HepG2 (cell line): Measurements from ENCODE around the gene FBXO24. TPM values are rescaled to one million over a fixed set of nuclear protein-coding genes. Genes with fewer than 3 reads are reported as not detected.

Experiments used
- AHR ChIP-seq: IDR thresholded peaks from 2 replicates; pipeline ENCODE4 v1.6.1; 2018; ENCODE audit warnings: missing genetic modification reagents, missing compliant biosample characterization
- NFRKB ChIP-seq: fragments of 450-650 bp; IDR thresholded peaks from 2 replicates; pipeline ENCODE4 v1.6.1; 2017
- PRDM4 ChIP-seq: sonication (generic); formaldehyde crosslinking; IDR thresholded peaks from 2 replicates; pipeline ENCODE4 v1.9.0; 2021; ENCODE audit warnings: missing genetic modification reagents, borderline replicate concordance
- RFXAP ChIP-seq: sonication (generic); formaldehyde crosslinking; IDR thresholded peaks from 2 replicates; pipeline ENCODE4 v1.4.0; 2020; ENCODE audit warnings: missing genetic modification reagents, borderline replicate concordance
- ZBTB10 ChIP-seq: sonication (generic); formaldehyde crosslinking; IDR thresholded peaks from 2 replicates; pipeline ENCODE4 v1.4.0; 2020; ENCODE audit warnings: missing genetic modification reagents, borderline replicate concordance
- ZC3H13 ChIP-seq: sonication (generic); formaldehyde crosslinking; IDR thresholded peaks from 2 replicates; pipeline ENCODE4 v1.8.1; 2023; ENCODE audit warnings: mild to moderate bottlenecking, missing genetic modification reagents, moderate library complexity
- ZFY ChIP-seq: sonication (generic); formaldehyde crosslinking; IDR thresholded peaks from 2 replicates; pipeline ENCODE4 v1.4.0; 2020; ENCODE audit warnings: missing genetic modification reagents
- ZFYVE20 ChIP-seq: sonication (generic); formaldehyde crosslinking; IDR thresholded peaks from 2 replicates; pipeline ENCODE4 v1.8.0; 2023; ENCODE audit warnings: low read depth, mild to moderate bottlenecking, moderate library complexity, missing genetic modification reagents, borderline replicate concordance
- ZNF580 ChIP-seq: IDR thresholded peaks from 2 replicates; pipeline ENCODE4 v1.6.1; 2016; ENCODE audit warnings: low read depth, borderline replicate concordance
- ZNF646 ChIP-seq: sonication (generic); formaldehyde crosslinking; IDR thresholded peaks from 2 replicates; pipeline ENCODE4 v1.9.0; 2021; ENCODE audit warnings: mild to moderate bottlenecking, missing genetic modification reagents
- ZNF652 ChIP-seq: IDR thresholded peaks from 2 replicates; pipeline ENCODE4 v1.6.1; 2016; ENCODE audit warnings: low read depth, borderline replicate concordance
- ZNF670 ChIP-seq: sonication (generic); formaldehyde crosslinking; IDR thresholded peaks from 2 replicates; pipeline ENCODE4 v1.8.0; 2022; ENCODE audit warnings: mild to moderate bottlenecking, missing genetic modification reagents, borderline replicate concordance
- ZNF704 ChIP-seq: sonication (generic); formaldehyde crosslinking; IDR thresholded peaks from 2 replicates; pipeline ENCODE4 v1.8.1; 2023; ENCODE audit warnings: mild to moderate bottlenecking, inconsistent platforms, moderate library complexity, missing genetic modification reagents, borderline replicate concordance
- ZNF709 ChIP-seq: sonication (generic); formaldehyde crosslinking; IDR thresholded peaks from 2 replicates; pipeline ENCODE4 v1.5.0; 2020; ENCODE audit warnings: mild to moderate bottlenecking, missing genetic modification reagents
- ZSCAN31 ChIP-seq: sonication (generic); formaldehyde crosslinking; IDR thresholded peaks from 2 replicates; pipeline ENCODE4 v1.5.0; 2020; ENCODE audit warnings: low read depth, mild to moderate bottlenecking, missing genetic modification reagents
- polyA plus RNA-seq, 8 experiments: library from polyadenylated mRNA; depleted of rRNA in 3 of 8; stranded (reverse) in 7 of 8; unstranded in 1 of 8; fragments of >200 nt; fragmentation: Illumina TruSeq in 4 of 8; extraction: Trizol in 4 of 8; gene quantifications; 2 replicates each; pipeline versions ENCODE4 v1.2.1 to v1.2.3, GENCODE V29; 2011 to 2016; ENCODE audit warnings: low read depth in 4 of 8, missing spikeins in 1 of 8, mixed read lengths in 1 of 8; ENCODE audit not compliant: insufficient read depth in 1 of 8
- total RNA-seq, 5 experiments: library from RNA; depleted of rRNA; stranded (reverse); fragments of >200 nt; fragmentation: Illumina TruSeq; extraction: Trizol; gene quantifications; 2 replicates each; pipeline ENCODE4 v1.2.3, GENCODE V29; 2016; ENCODE audit warnings: low read depth in 1 of 5

Gene FBXO24
- total and polyA plus RNA-seq, 2 of the 13 experiments (the other 11 are each of a cell fraction or from before 2014, with no cell fraction given), result 0.20 to 0.55 TPM

- no peak for TF ChIP-seq PRDM4 (CRISPR knock-in tag)
- peak; percentile 55; the same call in 1 of the 2 replicates for TF ChIP-seq ZFYVE20
- TF ChIP-seq ZSCAN31, result no peak; the same call in 1 of the 2 replicates
- peak; percentile 68; the same call in 1 of the 2 replicates for TF ChIP-seq RFXAP
- peak; percentile 81 for TF ChIP-seq ZBTB10
- TF ChIP-seq ZNF670 (CRISPR knock-in tag), result no peak
- TF ChIP-seq ZNF646 (CRISPR knock-in tag), result no peak
- peak; percentile 79 for TF ChIP-seq ZFY (CRISPR knock-in tag)
- TF ChIP-seq NFRKB, result no peak
- 0 out of 2 replicates have a peak, but pooled peaks have one; percentile 15 for TF ChIP-seq ZNF704 (CRISPR knock-in tag)
- TF ChIP-seq ZNF652 (CRISPR knock-in tag), result peak; percentile 40; the same call in 1 of the 2 replicates
- TF ChIP-seq ZNF580, result peak; percentile 63
- peak; percentile 86; the same call in 1 of the 2 replicates for TF ChIP-seq ZNF709 (CRISPR knock-in tag)
- TF ChIP-seq AHR (CRISPR knock-in tag), result 0 out of 2 replicates have a peak, but pooled peaks have one; percentile 34
- TF ChIP-seq ZC3H13 (CRISPR knock-in tag), result peak; percentile 77; the same call in 1 of the 2 replicates
Observed at GRCh38 chr7:100568176-100568895, 17.8 kb upstream of the FBXO24 start (continued).
